NCI-H128 (cell line): Measurements from ENCODE around the gene CARS1.
"Not testable (repeated sequence)": the region's sequence is repeated elsewhere in the genome, so short reads cannot be mapped to it uniquely, and the experiment has no call there.

Experiments
- DNase-seq: peaks from one replicate; lab custom pipeline; 2025; ENCODE audit not compliant: unreplicated experiment; lab: John Stamatoyannopoulos, UW

CARS1 gene

GRCh38 chr11:3090096-3090901, 33.1 kb upstream of the CARS1 start:
- DNase-seq, result no peak

- no peak for DNase-seq
These were observed 32.2 kb upstream of the CARS1 start for GRCh38 chr11:3089236-3090061.

- DNase-seq, result no peak
These were observed 31.6 kb upstream of the CARS1 start for GRCh38 chr11:3088806-3089205.

GRCh38 chr11:3087821-3088800, 30.9 kb upstream of the CARS1 start:
- DNase-seq, result no peak

GRCh38 chr11:3087373-3087772, 30.1 kb upstream of the CARS1 start:
- DNase-seq, result no peak

GRCh38 chr11:3086671-3087150, 29.5 kb upstream of the CARS1 start:
- DNase-seq, result no peak

- DNase-seq, result no peak
These were observed 28.9 kb upstream of the CARS1 start for GRCh38 chr11:3086114-3086513.

GRCh38 chr11:3085052-3085451, 27.8 kb upstream of the CARS1 start:
- DNase-seq, result no peak

- no peak for DNase-seq
These were observed 26.1 kb upstream of the CARS1 start for GRCh38 chr11:3083321-3083720.

- no peak for DNase-seq
These were observed 24.1 kb upstream of the CARS1 start for GRCh38 chr11:3081386-3081751.

- no peak for DNase-seq
These were observed 23.6 kb upstream of the CARS1 start for GRCh38 chr11:3080733-3081385.

GRCh38 chr11:3080104-3080503, 22.9 kb upstream of the CARS1 start:
- no peak for DNase-seq

- no peak for DNase-seq
These were observed 20.7 kb upstream of the CARS1 start for GRCh38 chr11:3077846-3078440.

- DNase-seq, result no peak
These were observed 20.1 kb upstream of the CARS1 start for GRCh38 chr11:3077189-3077836.

- peak; percentile 37 for DNase-seq
These were observed 17.8 kb upstream of the CARS1 start for GRCh38 chr11:3074912-3075589.

GRCh38 chr11:3073029-3073435, 15.8 kb upstream of the CARS1 start:
- no peak for DNase-seq

GRCh38 chr11:3069425-3069824, 12.2 kb upstream of the CARS1 start:
- no peak for DNase-seq

GRCh38 chr11:3066308-3066707, 9.1 kb upstream of the CARS1 start:
- DNase-seq, result not testable (repeated sequence)

GRCh38 chr11:3064709-3065108, 7.5 kb upstream of the CARS1 start:
- DNase-seq, result not testable (repeated sequence)
